T-helper 17 cell (primary cell): ENCODE data around the gene ENDOU. TPM values are rescaled to one million over a fixed set of nuclear protein-coding genes. Genes with fewer than 3 reads are reported as not detected.

Experiments
- ATAC-seq: fragments of 150-1000 bp; cut with Tn5 transposase; 2 replicates; pipeline ENCODE4 v1.10.0; 2021; ENCODE audit warnings: mild to moderate bottlenecking, moderate library complexity
- DNase-seq, 3 donors: peaks; one replicate each; pipeline versions ENCODE4 v3.0.0 to v3.0.0-alpha.2; 2020 to 2021
- H3K9me3 ChIP-seq: one replicate; pipeline ENCODE4 v1.7.0; 2013; ENCODE audit warnings: low read length, mild to moderate bottlenecking; ENCODE audit not compliant: control insufficient read depth, poor library complexity, severe bottlenecking
- H3K27ac Mint-ChIP-seq: one replicate; pipeline ENCODE4 v1.8.0; 2022; ENCODE audit warnings: mild to moderate bottlenecking, moderate library complexity, mixed read lengths
- H3K27me3 Mint-ChIP-seq: one replicate; pipeline ENCODE4 v1.8.0; 2022; ENCODE audit warnings: mixed read lengths
- H3K36me3 Mint-ChIP-seq: one replicate; pipeline ENCODE4 v1.8.0; 2022; ENCODE audit warnings: low read depth, mixed read lengths
- H3K4me1 Mint-ChIP-seq: one replicate; pipeline ENCODE4 v1.8.0; 2022; ENCODE audit warnings: mild to moderate bottlenecking, mixed read lengths
- H3K4me3 Mint-ChIP-seq: one replicate; pipeline ENCODE4 v1.8.0; 2022; ENCODE audit warnings: mild to moderate bottlenecking, moderate library complexity, mixed read lengths
- total RNA-seq, 4 donors: library from RNA in 2 of 4; stranded (reverse) in 2 of 4; gene quantifications; one replicate each; pipeline ENCODE4 v1.2.3 and lab custom pipeline; 2022 to 2026

ENDOU gene
- total RNA-seq (under 1 TPM in 1 of 2 donors, not detected in 1; 0.12 TPM), total RNA-seq (lab: John Stamatoyannopoulos, UW) (0 to 0.08 reads per million in 2 donors)

- H3K4me1 Mint-ChIP-seq = peaks cover 29% of the 10 kb centered on the region
- DNase-seq (no peak), ATAC-seq (no peak)
- H3K9me3 ChIP-seq = no peaks in the 10 kb centered on the region
- H3K4me3 Mint-ChIP-seq = no peak within 1 kb of the TSS
- H3K27me3 Mint-ChIP-seq = no peaks in the 10 kb centered on the region
- peaks cover 5% of the 10 kb centered on the region for H3K36me3 Mint-ChIP-seq
- H3K27ac Mint-ChIP-seq = no peak within 1 kb of the TSS
Measured at GRCh38 chr12:47725091-47725772, at the start of gene ENDOU. ENDOU (minus strand) TSS chr12:47725490; CDS start chr12:47725413, 77 bp downstream.

GRCh38 chr12:47774663-47775062 is 49.4 kb upstream of the ENDOU start:
- no peak overlapping the region for H3K27ac Mint-ChIP-seq
- no peaks in the 10 kb centered on the region for H3K27me3 Mint-ChIP-seq
- H3K36me3 Mint-ChIP-seq = no peaks in the 10 kb centered on the region
- DNase-seq = no peak
- no peak for ATAC-seq
- H3K4me3 Mint-ChIP-seq = no peak overlapping the region
- H3K4me1 Mint-ChIP-seq = peaks cover 20% of the 10 kb centered on the region
- H3K9me3 ChIP-seq = no peaks in the 10 kb centered on the region

- H3K27ac Mint-ChIP-seq = peak overlapping the region; percentile 81
- no peaks in the 10 kb centered on the region for H3K36me3 Mint-ChIP-seq
- DNase-seq (no peak), ATAC-seq (no peak)
- peaks cover 14% of the 10 kb centered on the region for H3K4me1 Mint-ChIP-seq
- no peaks in the 10 kb centered on the region for H3K9me3 ChIP-seq
- H3K4me3 Mint-ChIP-seq = peak overlapping the region; percentile 95
- H3K27me3 Mint-ChIP-seq = no peaks in the 10 kb centered on the region
Measured at GRCh38 chr12:47773858-47774580, 48.7 kb upstream of the ENDOU start.

GRCh38 chr12:47773062-47773857 is 48.0 kb upstream of the ENDOU start, which contains the start of gene SLC48A1:
SLC48A1 (plus strand) TSS chr12:47773238; CDS start chr12:47773305, 67 bp downstream.
- H3K36me3 Mint-ChIP-seq = no peaks in the 10 kb centered on the region
- H3K9me3 ChIP-seq = no peaks in the 10 kb centered on the region
- peaks cover 11% of the 10 kb centered on the region for H3K4me1 Mint-ChIP-seq
- H3K27ac Mint-ChIP-seq = peak within 1 kb of the TSS; percentile 81
- ATAC-seq (peak; percentile 94), DNase-seq (peak; percentile 71 to 74 (median 73))
- no peaks in the 10 kb centered on the region for H3K27me3 Mint-ChIP-seq
- H3K4me3 Mint-ChIP-seq = peak within 1 kb of the TSS; percentile 95

GRCh38 chr12:47772738-47773061 is 47.4 kb upstream of the ENDOU start:
- no peak overlapping the region for H3K27ac Mint-ChIP-seq
- peak overlapping the region; percentile 85 for H3K4me3 Mint-ChIP-seq
- DNase-seq = no peak
- H3K27me3 Mint-ChIP-seq = no peaks in the 10 kb centered on the region
- peaks cover 8% of the 10 kb centered on the region for H3K4me1 Mint-ChIP-seq
- no peaks in the 10 kb centered on the region for H3K9me3 ChIP-seq
- ATAC-seq = no peak
- no peaks in the 10 kb centered on the region for H3K36me3 Mint-ChIP-seq

GRCh38 chr12:47772094-47772660 is 46.9 kb upstream of the ENDOU start:
- ATAC-seq (no peak), DNase-seq (no peak)
- Mint-ChIP-seq H3K4me3 (peak overlapping the region; percentile 85), H3K4me1 (peaks cover 10% of the 10 kb centered on the region), H3K27me3 (peaks cover 4% of the 10 kb centered on the region), H3K36me3 (no peaks in the 10 kb centered on the region), H3K27ac (no peak overlapping the region)
- H3K9me3 ChIP-seq = no peaks in the 10 kb centered on the region

GRCh38 chr12:47771304-47771703 is 46.0 kb upstream of the ENDOU start:
- Mint-ChIP-seq H3K4me3 (no peak overlapping the region), H3K27ac (no peak overlapping the region), H3K27me3 (peaks cover 4% of the 10 kb centered on the region), H3K36me3 (no peaks in the 10 kb centered on the region), H3K4me1 (peaks cover 10% of the 10 kb centered on the region)
- no peak for DNase-seq
- ATAC-seq = no peak
- no peaks in the 10 kb centered on the region for H3K9me3 ChIP-seq

- Mint-ChIP-seq H3K27ac (no peak overlapping the region), H3K36me3 (peaks cover 2% of the 10 kb centered on the region)
- ATAC-seq = no peak
Measured at GRCh38 chr12:47770086-47770726, 44.9 kb upstream of the ENDOU start.

GRCh38 chr12:47769234-47770085 is 44.2 kb upstream of the ENDOU start:
- H3K27ac Mint-ChIP-seq = no peak overlapping the region
- H3K4me1 Mint-ChIP-seq = peaks cover 8% of the 10 kb centered on the region
- no peaks in the 10 kb centered on the region for H3K9me3 ChIP-seq
- peaks cover 4% of the 10 kb centered on the region for H3K27me3 Mint-ChIP-seq
- H3K36me3 Mint-ChIP-seq = peaks cover 2% of the 10 kb centered on the region
- ATAC-seq (no peak), DNase-seq (no peak)
- no peak overlapping the region for H3K4me3 Mint-ChIP-seq

More at GRCh38 chr12:47770086-47770726, 44.9 kb upstream of the ENDOU start:
- no peaks in the 10 kb centered on the region for H3K9me3 ChIP-seq
- Mint-ChIP-seq H3K4me3 (no peak overlapping the region), H3K4me1 (peaks cover 9% of the 10 kb centered on the region), H3K27me3 (peaks cover 4% of the 10 kb centered on the region)
- no peak for DNase-seq

GRCh38 chr12:47768323-47768811 is 43.1 kb upstream of the ENDOU start:
- H3K4me1 Mint-ChIP-seq = peaks cover 8% of the 10 kb centered on the region
- H3K27ac Mint-ChIP-seq = no peak overlapping the region
- peaks cover 4% of the 10 kb centered on the region for H3K27me3 Mint-ChIP-seq
- peaks cover 2% of the 10 kb centered on the region for H3K36me3 Mint-ChIP-seq
- H3K4me3 Mint-ChIP-seq = no peak overlapping the region
- DNase-seq = no peak
- no peak for ATAC-seq
- H3K9me3 ChIP-seq = no peaks in the 10 kb centered on the region

GRCh38 chr12:47767216-47767724 is 42.0 kb upstream of the ENDOU start:
- no peak overlapping the region for H3K4me3 Mint-ChIP-seq
- ATAC-seq (peak; percentile 82), DNase-seq (peak; percentile 46 to 66 (median 53))
- no peak overlapping the region for H3K27ac Mint-ChIP-seq
- peaks cover 2% of the 10 kb centered on the region for H3K36me3 Mint-ChIP-seq
- H3K4me1 Mint-ChIP-seq = peaks cover 7% of the 10 kb centered on the region
- no peaks in the 10 kb centered on the region for H3K9me3 ChIP-seq
- peaks cover 4% of the 10 kb centered on the region for H3K27me3 Mint-ChIP-seq
